Measurements from ENCODE around the gene CCL21.

- no peak for TF ChIP-seq CTCF (IDR thresholded peaks at IDR 0.05; ENCODE audit: poor library complexity, severe bottlenecking)
- TF ChIP-seq RAD21 (conservative IDR thresholded peaks at IDR 0.05), result no peak
- no peak for TF ChIP-seq EP300 (conservative IDR thresholded peaks at IDR 0.05; ENCODE audit: poor library complexity, severe bottlenecking)
- TF ChIP-seq SMC3 (conservative IDR thresholded peaks at IDR 0.05; ENCODE audit: poor library complexity), result no peak
- TF ChIP-seq REST (IDR thresholded peaks at IDR 0.05; ENCODE audit: borderline replicate concordance), result no peak
- no peak for TF ChIP-seq TAF1 (IDR thresholded peaks at IDR 0.05; ENCODE audit: low read depth)
- TF ChIP-seq POLR2AphosphoS5 (IDR thresholded peaks at IDR 0.05), result no peak
- TF ChIP-seq EZH2 (IDR thresholded peaks at IDR 0.05; ENCODE audit: borderline replicate concordance, insufficient read depth, low read length, poor library complexity, severe bottlenecking), result no peak
- no peak for TF ChIP-seq MXI1 (conservative IDR thresholded peaks at IDR 0.05; ENCODE audit: poor library complexity, severe bottlenecking)
Measured at GRCh38 chr9:34675869-34676268, 34.1 kb downstream of the CCL21 start.

Data from neural cell (in vitro differentiated cells).